Vagina (tissue), 2 donors: Measurements from ENCODE around the gene TARS2.

Experiments
- POLR2A ChIP-seq, 2 donors: fragments of 450-650 bp; IDR thresholded peaks; one replicate each; pipeline ENCODE4 v1.6.1; 2017; ENCODE audit warnings: antibody characterized with exemption in 2 of 2, mild to moderate bottlenecking in 2 of 2, moderate library complexity in 2 of 2
- TF ChIP-seq, protein P1 (sequence below), 3 experiments: fragments of 450-650 bp in 2 of 3; fragments of 200-600 bp in 1 of 3; sonication (generic) in 1 of 3; IDR thresholded peaks; one replicate each; pipeline ENCODE4 v1.5.1; 2017 to 2019; ENCODE audit warnings: antibody characterized with exemption in 3 of 3, mild to moderate bottlenecking in 2 of 3, moderate library complexity in 2 of 3

- TF ChIP-seq POLR2A (IDR thresholded peaks at IDR 0.05), result no peak
- TF ChIP-seq, protein P1, sequence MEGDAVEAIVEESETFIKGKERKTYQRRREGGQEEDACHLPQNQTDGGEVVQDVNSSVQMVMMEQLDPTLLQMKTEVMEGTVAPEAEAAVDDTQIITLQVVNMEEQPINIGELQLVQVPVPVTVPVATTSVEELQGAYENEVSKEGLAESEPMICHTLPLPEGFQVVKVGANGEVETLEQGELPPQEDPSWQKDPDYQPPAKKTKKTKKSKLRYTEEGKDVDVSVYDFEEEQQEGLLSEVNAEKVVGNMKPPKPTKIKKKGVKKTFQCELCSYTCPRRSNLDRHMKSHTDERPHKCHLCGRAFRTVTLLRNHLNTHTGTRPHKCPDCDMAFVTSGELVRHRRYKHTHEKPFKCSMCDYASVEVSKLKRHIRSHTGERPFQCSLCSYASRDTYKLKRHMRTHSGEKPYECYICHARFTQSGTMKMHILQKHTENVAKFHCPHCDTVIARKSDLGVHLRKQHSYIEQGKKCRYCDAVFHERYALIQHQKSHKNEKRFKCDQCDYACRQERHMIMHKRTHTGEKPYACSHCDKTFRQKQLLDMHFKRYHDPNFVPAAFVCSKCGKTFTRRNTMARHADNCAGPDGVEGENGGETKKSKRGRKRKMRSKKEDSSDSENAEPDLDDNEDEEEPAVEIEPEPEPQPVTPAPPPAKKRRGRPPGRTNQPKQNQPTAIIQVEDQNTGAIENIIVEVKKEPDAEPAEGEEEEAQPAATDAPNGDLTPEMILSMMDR (IDR thresholded peaks at IDR 0.05), result no peak
Measured at GRCh38 chr1:150511551-150511950, 24.3 kb downstream of the TARS2 start.
